ENCODE results near the gene ST8SIA1.

Gene ST8SIA1

DNA sequence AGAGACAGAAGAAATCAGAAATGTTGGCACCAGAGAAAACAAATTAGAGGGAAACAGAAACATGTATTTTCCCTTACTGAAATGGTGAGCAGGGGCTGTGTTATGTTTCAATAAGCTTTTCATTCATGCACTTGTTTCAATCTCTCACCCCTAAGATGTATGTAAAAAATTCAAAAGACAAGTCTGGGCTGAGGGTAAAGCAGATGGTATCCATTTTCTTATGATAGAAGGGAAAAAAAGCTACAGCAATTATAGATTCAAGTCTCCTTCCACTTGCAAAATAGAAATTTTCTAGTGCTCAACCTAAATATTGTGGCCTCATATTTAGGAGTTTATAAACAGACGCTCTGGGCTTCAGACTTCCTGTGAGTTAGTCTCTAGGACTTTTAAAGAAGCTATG is 138.3 kb downstream of the ST8SIA1 start:
- Histone ChIP-seq H2AFZ (ENCODE audit: low read depth, low read length, severe bottlenecking) (no peak overlapping the region), H3K27ac (ENCODE audit: low read depth, low read length) (no peak overlapping the region), H3K4me3 (ENCODE audit: insufficient read depth, low read length, poor library complexity, severe bottlenecking) (no peak overlapping the region), H3K36me3 (ENCODE audit: low read length) (no peaks in the 10 kb centered on the region), H3K27me3 (ENCODE audit: low read length) (no peaks in the 10 kb centered on the region), H3K9me2 (replicated peaks; ENCODE audit: insufficient read depth, low read length) (no peaks in the 10 kb centered on the region; the same call in 1 of the 2 replicates), H3K79me2 (ENCODE audit: insufficient read depth, low read length) (no peaks in the 10 kb centered on the region), H3K9me3 (ENCODE audit: insufficient read depth, low read length) (no peaks in the 10 kb centered on the region), H4K20me1 (ENCODE audit: low read depth, low read length) (no peaks in the 10 kb centered on the region), H3K9ac (ENCODE audit: low read length) (no peak overlapping the region), H3F3A (ENCODE audit: insufficient read depth) (no peaks in the 10 kb centered on the region), H3K4me2 (ENCODE audit: low read depth, low read length, poor library complexity, severe bottlenecking) (no peak overlapping the region)
- no peak for TF ChIP-seq EZH2phosphoT487 (conservative IDR thresholded peaks at IDR 0.05; ENCODE audit: low read length)
- TF ChIP-seq, protein P1, sequence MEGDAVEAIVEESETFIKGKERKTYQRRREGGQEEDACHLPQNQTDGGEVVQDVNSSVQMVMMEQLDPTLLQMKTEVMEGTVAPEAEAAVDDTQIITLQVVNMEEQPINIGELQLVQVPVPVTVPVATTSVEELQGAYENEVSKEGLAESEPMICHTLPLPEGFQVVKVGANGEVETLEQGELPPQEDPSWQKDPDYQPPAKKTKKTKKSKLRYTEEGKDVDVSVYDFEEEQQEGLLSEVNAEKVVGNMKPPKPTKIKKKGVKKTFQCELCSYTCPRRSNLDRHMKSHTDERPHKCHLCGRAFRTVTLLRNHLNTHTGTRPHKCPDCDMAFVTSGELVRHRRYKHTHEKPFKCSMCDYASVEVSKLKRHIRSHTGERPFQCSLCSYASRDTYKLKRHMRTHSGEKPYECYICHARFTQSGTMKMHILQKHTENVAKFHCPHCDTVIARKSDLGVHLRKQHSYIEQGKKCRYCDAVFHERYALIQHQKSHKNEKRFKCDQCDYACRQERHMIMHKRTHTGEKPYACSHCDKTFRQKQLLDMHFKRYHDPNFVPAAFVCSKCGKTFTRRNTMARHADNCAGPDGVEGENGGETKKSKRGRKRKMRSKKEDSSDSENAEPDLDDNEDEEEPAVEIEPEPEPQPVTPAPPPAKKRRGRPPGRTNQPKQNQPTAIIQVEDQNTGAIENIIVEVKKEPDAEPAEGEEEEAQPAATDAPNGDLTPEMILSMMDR (IDR thresholded peaks at IDR 0.05; ENCODE audit: insufficient read depth, low read length, poor library complexity, severe bottlenecking): no peak

DNA sequence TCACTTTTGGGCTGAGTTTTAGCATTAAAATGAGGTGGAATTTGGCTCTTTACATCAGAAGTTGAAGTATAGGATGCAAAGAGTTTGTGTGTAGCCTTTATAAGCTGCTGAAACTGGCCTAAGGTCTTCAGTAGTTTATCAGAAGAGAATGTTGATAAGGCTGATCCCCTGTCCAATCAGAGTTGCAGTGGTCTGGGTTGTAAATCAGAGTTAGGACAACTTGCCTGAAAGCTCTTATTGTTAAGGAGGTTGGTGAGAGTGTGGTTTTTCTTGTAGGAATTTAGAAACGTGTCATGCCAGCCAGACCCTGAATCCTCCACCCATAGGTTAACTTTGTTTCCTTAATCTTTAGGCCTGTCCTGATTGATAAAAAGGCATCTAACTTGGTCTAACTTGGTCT is 143.5 kb downstream of the ST8SIA1 start:
- Histone ChIP-seq H3F3A (ENCODE audit: insufficient read depth) (no peaks in the 10 kb centered on the region), H3K4me3 (ENCODE audit: insufficient read depth, low read length, poor library complexity, severe bottlenecking) (no peak overlapping the region), H3K27ac (ENCODE audit: low read depth, low read length) (no peak overlapping the region), H2AFZ (ENCODE audit: low read depth, low read length, severe bottlenecking) (no peak overlapping the region), H3K36me3 (ENCODE audit: low read length) (no peaks in the 10 kb centered on the region), H3K9me2 (replicated peaks; ENCODE audit: insufficient read depth, low read length) (no peaks in the 10 kb centered on the region; the same call in 1 of the 2 replicates), H4K20me1 (ENCODE audit: low read depth, low read length) (no peaks in the 10 kb centered on the region), H3K9me3 (ENCODE audit: insufficient read depth, low read length) (no peaks in the 10 kb centered on the region), H3K9ac (ENCODE audit: low read length) (no peak overlapping the region), H3K4me2 (ENCODE audit: low read depth, low read length, poor library complexity, severe bottlenecking) (no peak overlapping the region), H3K79me2 (ENCODE audit: insufficient read depth, low read length) (no peaks in the 10 kb centered on the region), H3K27me3 (ENCODE audit: low read length) (no peaks in the 10 kb centered on the region)
- no peak for TF ChIP-seq EZH2phosphoT487 (conservative IDR thresholded peaks at IDR 0.05; ENCODE audit: low read length)
- TF ChIP-seq, protein P1 (IDR thresholded peaks at IDR 0.05; ENCODE audit: insufficient read depth, low read length, poor library complexity, severe bottlenecking): no peak

DNA sequence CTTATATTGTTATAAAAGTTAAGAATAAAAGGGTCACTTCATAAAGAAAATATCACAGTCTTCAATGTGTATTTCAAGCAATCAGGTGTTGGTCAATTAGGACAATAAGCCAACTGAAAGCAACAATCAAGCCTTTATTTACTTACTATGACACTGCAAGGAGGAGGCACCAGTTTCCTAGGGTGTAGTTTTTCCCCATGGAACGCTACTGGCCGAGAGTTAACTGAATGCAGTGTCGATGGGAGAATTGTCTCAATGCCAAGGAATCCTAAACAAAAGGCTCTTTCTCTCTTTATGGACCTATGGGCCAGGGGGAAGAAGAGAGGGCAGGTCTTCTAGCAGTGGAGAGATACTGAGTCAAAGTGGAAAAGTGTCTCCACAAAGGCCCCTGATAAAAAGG is 146.1 kb downstream of the ST8SIA1 start:
- H3K27me3 ChIP-seq (ENCODE audit: low read length): no peaks in the 10 kb centered on the region
- H3K9me2 ChIP-seq (replicated peaks; ENCODE audit: insufficient read depth, low read length): no peaks in the 10 kb centered on the region; the same call in 1 of the 2 replicates
- no peaks in the 10 kb centered on the region for H3F3A ChIP-seq (ENCODE audit: insufficient read depth)
- no peaks in the 10 kb centered on the region for H4K20me1 ChIP-seq (ENCODE audit: low read depth, low read length)
- H3K36me3 ChIP-seq (ENCODE audit: low read length): no peaks in the 10 kb centered on the region
- no peak overlapping the region for H3K4me3 ChIP-seq (ENCODE audit: insufficient read depth, low read length, poor library complexity, severe bottlenecking)
- H2AFZ ChIP-seq (ENCODE audit: low read depth, low read length, severe bottlenecking): no peak overlapping the region
- TF ChIP-seq, protein P1 (IDR thresholded peaks at IDR 0.05; ENCODE audit: insufficient read depth, low read length, poor library complexity, severe bottlenecking): no peak
- TF ChIP-seq EZH2phosphoT487 (conservative IDR thresholded peaks at IDR 0.05; ENCODE audit: low read length): no peak
- H3K79me2 ChIP-seq (ENCODE audit: insufficient read depth, low read length): no peaks in the 10 kb centered on the region
- H3K9me3 ChIP-seq (ENCODE audit: insufficient read depth, low read length): no peaks in the 10 kb centered on the region
- H3K27ac ChIP-seq (ENCODE audit: low read depth, low read length): no peak overlapping the region
- no peak overlapping the region for H3K4me2 ChIP-seq (ENCODE audit: low read depth, low read length, poor library complexity, severe bottlenecking)
- H3K9ac ChIP-seq (ENCODE audit: low read length): no peak overlapping the region

Measured in SU-DHL-6 (cell line).